ENCODE results near the gene SLC43A1. TPM values are rescaled to one million over a fixed set of nuclear protein-coding genes. Genes with fewer than 3 reads are reported as not detected.

SLC43A1 gene
- total RNA-seq, 4 donors from 2014 or later, result 9.8 to 25.1 (median 18.3) TPM

DNA sequence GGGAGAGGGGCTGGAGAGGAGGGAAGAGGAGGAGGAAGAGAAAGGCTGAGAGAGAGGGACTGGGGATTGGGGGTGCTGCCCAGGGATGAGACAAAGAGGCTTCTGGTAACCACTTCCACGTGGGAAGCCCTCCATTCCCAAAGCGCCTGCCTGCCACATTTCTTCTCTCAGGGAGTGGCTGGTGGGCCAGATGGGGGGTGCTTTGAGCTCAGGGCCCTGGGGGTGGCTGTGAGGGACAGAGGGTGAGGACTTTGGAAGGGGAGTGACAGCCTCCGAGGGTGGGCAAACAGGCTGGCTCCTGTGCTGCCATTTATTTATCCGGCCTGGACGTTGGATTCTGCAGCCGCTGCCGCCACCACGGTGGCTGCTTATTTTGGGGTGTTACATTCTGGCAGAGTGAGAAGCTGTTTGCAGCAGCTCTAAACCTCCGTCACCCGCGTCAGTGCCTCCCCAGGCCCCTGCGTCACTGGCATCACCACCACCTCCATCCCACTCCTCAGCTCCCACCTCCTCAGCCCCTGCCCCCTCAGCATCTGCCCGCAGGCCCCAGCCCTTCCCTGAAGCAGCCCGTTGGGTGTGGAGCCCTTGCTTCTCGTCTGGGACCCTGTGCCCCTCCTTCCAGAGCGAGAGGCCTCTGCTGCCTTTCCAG, 53.5 kb downstream of the SLC43A1 start:
- TF ChIP-seq CTCF (IDR thresholded peaks at IDR 0.05; ENCODE audit: low read depth), result no peak

DNA sequence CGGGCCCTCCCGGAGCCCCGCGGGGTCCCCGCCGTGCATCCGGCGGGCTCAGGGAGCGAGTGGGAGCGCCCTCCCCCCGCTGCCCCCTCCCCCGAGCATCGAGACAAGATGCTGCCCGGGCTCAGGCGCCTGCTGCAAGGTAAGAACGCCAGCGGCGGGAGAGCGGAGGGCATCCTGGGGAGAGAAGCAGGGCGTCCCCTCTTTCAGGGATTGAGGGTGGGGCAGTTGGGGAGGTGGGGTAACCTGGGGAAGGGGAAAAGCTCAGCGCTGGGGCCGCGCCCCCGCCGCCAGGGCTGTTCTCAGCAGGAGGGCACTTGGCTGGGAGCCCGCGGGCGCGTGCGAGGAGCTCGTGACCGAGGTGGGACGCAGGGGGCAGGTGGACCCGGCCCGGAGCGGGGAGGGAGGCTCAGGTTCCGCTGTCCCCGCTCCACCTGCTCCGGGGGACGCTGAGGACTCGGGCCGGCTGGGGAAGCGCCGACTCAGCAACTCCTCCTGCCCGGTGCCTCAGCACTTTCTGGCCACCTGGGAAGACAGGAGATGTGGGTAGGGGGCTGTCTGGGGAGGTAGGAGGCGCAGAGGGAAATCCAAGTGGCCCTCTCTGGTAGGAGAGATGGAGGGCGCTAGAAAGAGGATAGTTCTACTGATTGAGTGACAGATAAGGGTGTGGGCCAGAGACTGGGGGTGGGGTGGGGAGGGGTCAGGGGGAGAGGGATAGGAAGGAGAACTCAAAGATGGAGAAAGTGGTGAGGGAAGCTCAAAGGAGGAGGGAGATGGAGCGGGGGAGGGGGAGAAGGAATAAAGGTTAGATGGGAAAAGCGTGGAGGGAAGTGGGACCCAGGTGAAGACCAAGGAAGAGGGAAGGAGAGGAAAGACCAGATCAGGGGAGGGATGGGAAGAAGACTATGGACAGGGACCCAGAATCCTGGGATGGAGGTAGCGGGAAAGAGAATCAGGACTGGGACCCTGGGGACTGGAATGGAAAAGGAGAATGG, 54.4 kb downstream of the SLC43A1 start:
- no peak for TF ChIP-seq CTCF (IDR thresholded peaks at IDR 0.05; ENCODE audit: low read depth)

DNA sequence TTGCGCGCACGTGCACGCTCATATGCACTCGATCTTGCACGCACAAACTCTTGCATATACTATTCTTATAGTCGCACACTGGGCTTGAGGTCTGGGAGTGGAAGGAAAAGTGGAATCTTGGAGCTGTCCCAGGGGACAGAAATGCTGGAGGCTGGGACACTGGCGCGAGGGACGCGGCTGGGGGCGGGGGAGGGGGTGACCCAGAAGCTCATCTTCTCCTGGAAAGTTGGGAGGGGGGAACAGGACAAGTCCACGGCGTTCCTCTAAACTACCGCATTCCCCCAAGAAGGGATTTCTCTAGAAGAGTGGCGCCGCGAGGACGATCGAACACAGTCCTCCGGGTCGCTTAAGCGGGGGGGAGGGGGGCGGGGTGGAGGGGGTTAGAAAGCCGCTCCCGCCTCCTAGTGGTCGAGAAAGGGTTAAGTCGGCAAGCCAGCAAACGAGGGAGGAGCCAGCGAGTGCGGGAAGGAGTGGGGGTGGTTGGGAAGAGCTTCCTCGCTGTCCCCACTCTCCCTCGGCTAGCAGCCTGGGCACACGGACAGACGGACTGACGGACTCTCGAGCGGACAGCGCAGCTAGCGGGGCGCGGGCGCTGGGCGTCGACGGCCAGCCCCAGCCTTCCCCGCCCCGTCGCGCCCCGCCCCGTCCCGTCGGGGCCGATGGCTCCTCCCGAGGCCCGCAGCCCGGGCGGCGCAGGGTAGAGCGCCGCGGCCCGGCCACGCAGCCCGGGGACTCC, 55.3 kb downstream of the SLC43A1 start, which contains the start of gene RTN4RL2:
TSS of gene RTN4RL2 (plus strand) at position 507 of the 736 bp plus-strand sequence. CDS start 338 bp downstream, outside the sequence.
- TF ChIP-seq CTCF (IDR thresholded peaks at IDR 0.05; ENCODE audit: low read depth), result no peak

GRCh38 chr11:57459164-57460021, 56.1 kb downstream of the SLC43A1 start:
- no peak for TF ChIP-seq CTCF (IDR thresholded peaks at IDR 0.05; ENCODE audit: low read depth)

DNA sequence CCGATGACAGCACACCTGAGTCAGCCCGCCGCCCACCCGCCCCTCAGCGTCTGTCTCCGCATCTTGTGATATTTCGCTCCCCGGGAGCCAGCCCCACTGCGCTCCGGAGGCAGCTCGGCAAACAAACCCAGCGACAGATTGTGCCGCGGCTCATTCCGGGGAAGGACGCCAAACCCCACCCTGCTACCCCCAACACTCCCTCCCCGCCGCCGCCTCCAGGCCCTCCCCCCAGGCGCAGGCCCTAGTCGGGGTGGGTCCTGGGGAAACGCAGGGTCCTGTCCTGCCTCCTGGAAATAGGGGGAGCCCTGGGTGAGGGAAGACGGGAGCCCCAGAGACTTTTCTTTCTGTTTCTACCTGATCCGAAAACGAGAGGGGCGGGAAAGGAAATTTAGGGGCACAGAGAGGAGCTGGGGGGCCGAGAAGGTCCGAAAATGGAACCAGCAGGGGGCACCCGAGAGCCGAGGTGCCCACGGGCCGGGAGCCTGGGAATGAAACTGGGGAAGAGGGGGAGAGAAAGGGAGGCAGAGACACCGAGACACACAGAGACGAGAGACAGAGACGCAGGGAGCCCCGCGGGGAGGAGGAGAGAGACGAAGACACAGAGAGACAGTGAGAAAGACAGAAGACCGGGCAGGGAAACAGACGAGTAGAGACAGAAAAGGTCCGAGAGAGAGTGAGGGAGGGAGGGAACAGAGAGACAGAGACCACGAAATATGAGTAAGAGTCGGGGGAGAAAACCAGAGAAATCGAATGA, 56.9 kb downstream of the SLC43A1 start:
- TF ChIP-seq CTCF (IDR thresholded peaks at IDR 0.05; ENCODE audit: low read depth), result no peak

- TF ChIP-seq CTCF (IDR thresholded peaks at IDR 0.05; ENCODE audit: low read depth), result no peak
Observed at GRCh38 chr11:57458060-57458409, 57.5 kb downstream of the SLC43A1 start.

All from subcutaneous adipose tissue (tissue), 4 donors.